Measurements from ENCODE around the gene MAMLD1. TPM values are rescaled to one million over a fixed set of nuclear protein-coding genes. Genes with fewer than 3 reads are reported as not detected.

Gene MAMLD1
- total and polyA plus RNA-seq, 2 experiments from 2014 or later, result 4.1 to 9.0 TPM

DNA sequence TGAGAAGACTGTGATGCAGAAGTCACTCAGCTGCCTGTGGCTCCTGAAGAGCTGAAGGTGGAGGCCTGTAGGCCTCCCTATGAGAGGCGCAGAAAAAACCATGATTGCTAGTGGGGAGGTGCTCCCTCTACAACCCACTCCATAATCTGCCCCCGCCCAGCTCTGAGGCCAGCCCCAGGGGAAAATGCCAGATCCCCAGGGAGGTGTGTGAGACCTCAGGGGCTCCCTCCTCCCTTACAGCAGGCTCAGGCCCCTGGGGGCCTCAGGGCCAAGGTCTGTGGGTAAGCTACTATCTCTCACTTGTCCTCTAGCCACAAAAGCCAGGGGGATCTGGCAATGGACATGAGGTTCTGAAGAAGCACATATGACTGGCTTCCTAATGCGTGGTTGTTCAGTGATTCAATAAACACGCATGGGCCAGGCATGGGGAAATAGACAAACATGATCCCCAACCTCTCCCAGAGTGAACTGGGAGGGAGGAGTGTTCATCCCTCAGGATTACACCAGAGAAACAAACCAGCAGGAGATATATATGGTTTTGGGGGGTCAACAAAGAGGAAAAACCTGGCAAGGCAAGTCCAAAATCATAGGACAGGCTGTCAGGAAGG is 154.3 kb downstream of the MAMLD1 start:
- peak; percentile 84 for DNase-seq
- no peaks in the 10 kb centered on the region for H3K9me3 ChIP-seq (ENCODE audit: low read depth)
- no peaks in the 10 kb centered on the region for H4K20me1 ChIP-seq (ENCODE audit: insufficient read depth)
- H3K27ac ChIP-seq, result peak overlapping the region; percentile 45; the same call in 1 of the 2 replicates
- H3K79me2 ChIP-seq (ENCODE audit: insufficient read depth), result no peaks in the 10 kb centered on the region
- peaks cover 5% of the 10 kb centered on the region for H3K4me1 ChIP-seq (ENCODE audit: insufficient read depth)
- H3K9me2 ChIP-seq (ENCODE audit: insufficient read depth), result no peaks in the 10 kb centered on the region
- WGBS, 2 experiments (ENCODE audit: low coverage in 1 of 2, low lambda C conversion rate in 2 of 2, missing lambda C conversion rate in 2 of 2), result 52% methylated on average over 4 of the region's 4 CpGs; no CpG with 5 or more reads in 1 of the 2 experiments
- no peaks in the 10 kb centered on the region for H3K36me3 ChIP-seq (ENCODE audit: low read depth)
- peak overlapping the region; percentile 12; the same call in 1 of the 2 replicates for H3K9ac ChIP-seq
- no peak for TF ChIP-seq EZH2 (IDR thresholded peaks at IDR 0.05; ENCODE audit: insufficient read depth, poor library complexity, severe bottlenecking)
- TF ChIP-seq EZH2phosphoT487 (IDR thresholded peaks at IDR 0.05; ENCODE audit: insufficient read depth, low read depth), result no peak
- H3F3A ChIP-seq (ENCODE audit: insufficient read depth), result no peaks in the 10 kb centered on the region
- H3K4me2 ChIP-seq (ENCODE audit: unreplicated experiment), result no peak overlapping the region
- no peak overlapping the region for H3K4me3 ChIP-seq
- in situ Hi-C loops (cut with MboI), result no loop called here
- peak overlapping the region; percentile 55 for H2AFZ ChIP-seq
- H3K27me3 ChIP-seq (replicated peaks; ENCODE audit: insufficient read depth), result no peaks in the 10 kb centered on the region

DNA sequence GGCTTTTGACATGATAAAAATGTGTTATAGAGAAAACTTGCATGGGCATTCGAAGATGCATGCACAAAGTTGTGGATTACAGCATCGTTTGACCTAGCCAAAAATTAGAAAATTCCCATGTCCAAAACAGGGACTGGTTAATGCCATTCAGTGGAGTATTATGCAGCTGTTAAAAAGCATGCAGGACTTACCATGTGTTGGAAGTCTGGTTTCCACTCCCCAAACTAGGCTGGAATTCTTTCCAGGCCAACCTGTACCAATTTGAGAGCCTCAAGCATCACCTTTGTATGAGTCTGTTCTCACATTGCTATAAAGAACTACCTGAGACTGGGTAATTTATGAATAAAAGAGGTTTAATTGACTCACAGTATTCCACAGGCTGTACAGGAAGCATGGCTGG is 159.4 kb downstream of the MAMLD1 start:
- Histone ChIP-seq H3K27me3 (replicated peaks; ENCODE audit: insufficient read depth) (no peaks in the 10 kb centered on the region), H3K4me3 (no peak overlapping the region), H4K20me1 (ENCODE audit: insufficient read depth) (no peaks in the 10 kb centered on the region), H3F3A (ENCODE audit: insufficient read depth) (no peaks in the 10 kb centered on the region), H2AFZ (no peak overlapping the region), H3K4me1 (ENCODE audit: insufficient read depth) (no peaks in the 10 kb centered on the region; the same call in 1 of the 2 replicates), H3K79me2 (ENCODE audit: insufficient read depth) (no peaks in the 10 kb centered on the region), H3K9me3 (ENCODE audit: low read depth) (no peaks in the 10 kb centered on the region), H3K4me2 (ENCODE audit: unreplicated experiment) (no peak overlapping the region), H3K9me2 (ENCODE audit: insufficient read depth) (no peaks in the 10 kb centered on the region), H3K9ac (no peak overlapping the region), H3K27ac (no peak overlapping the region), H3K36me3 (ENCODE audit: low read depth) (no peaks in the 10 kb centered on the region)
- in situ Hi-C loops (cut with MboI), result no loop called here
- no peak for DNase-seq
- 84 to 93% methylated on average over 2 of the region's 2 CpGs for WGBS, 2 experiments (ENCODE audit: low coverage in 1 of 2, low lambda C conversion rate in 2 of 2, missing lambda C conversion rate in 2 of 2)
- TF ChIP-seq EZH2 (IDR thresholded peaks at IDR 0.05; ENCODE audit: insufficient read depth, poor library complexity, severe bottlenecking), result no peak
- TF ChIP-seq EZH2phosphoT487 (IDR thresholded peaks at IDR 0.05; ENCODE audit: insufficient read depth, low read depth), result no peak

DNA sequence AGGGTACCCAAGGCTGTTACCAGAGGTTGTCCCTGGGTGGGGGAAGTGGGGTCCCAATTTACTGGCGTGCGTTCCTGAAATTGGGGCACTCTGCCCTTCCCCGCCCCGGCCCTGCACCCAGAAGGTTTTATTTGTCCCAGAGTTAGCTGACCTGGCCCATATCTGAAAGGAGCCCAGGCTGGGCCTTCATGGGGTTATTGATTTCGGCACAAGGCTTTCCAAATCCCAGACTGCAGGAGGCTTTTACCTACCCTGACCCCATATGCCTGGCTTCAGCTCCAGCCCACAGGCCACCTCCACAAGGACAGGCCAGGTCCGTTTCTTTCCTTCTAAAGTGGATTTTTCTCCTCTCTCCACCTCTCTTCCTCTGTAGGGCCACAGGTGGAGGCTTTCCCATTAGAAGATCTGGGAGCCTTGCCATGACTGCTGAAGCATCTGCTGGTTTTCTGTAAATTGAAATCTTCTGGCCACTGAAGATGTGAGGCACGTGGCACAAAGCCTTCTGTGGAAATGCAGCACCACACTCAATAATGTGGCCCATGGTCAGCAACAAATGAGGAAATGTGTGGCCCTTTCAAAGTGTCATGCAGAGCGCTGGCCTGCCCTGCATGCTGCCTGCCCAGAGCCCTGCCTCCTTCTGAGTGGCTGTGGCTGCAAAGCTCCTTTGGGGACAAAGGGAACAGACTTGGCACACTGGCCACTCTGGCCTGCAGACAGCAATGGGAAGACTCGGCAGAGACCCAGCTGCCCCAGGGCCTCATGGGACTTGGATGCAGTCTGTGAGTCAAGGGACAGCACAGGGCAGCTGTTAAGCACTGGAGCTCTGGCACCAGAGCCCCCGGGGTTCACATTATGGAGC is 162.2 kb downstream of the MAMLD1 start:
- no peak for TF ChIP-seq EZH2phosphoT487 (IDR thresholded peaks at IDR 0.05; ENCODE audit: insufficient read depth, low read depth)
- TF ChIP-seq EZH2 (IDR thresholded peaks at IDR 0.05; ENCODE audit: insufficient read depth, poor library complexity, severe bottlenecking), result no peak
- Histone ChIP-seq H3F3A (ENCODE audit: insufficient read depth) (no peaks in the 10 kb centered on the region), H4K20me1 (ENCODE audit: insufficient read depth) (no peaks in the 10 kb centered on the region), H2AFZ (no peak overlapping the region), H3K4me1 (ENCODE audit: insufficient read depth) (no peaks in the 10 kb centered on the region), H3K27me3 (replicated peaks; ENCODE audit: insufficient read depth) (no peaks in the 10 kb centered on the region), H3K9ac (no peak overlapping the region), H3K27ac (no peak overlapping the region), H3K36me3 (ENCODE audit: low read depth) (no peaks in the 10 kb centered on the region), H3K4me2 (ENCODE audit: unreplicated experiment) (no peak overlapping the region), H3K9me3 (ENCODE audit: low read depth) (no peaks in the 10 kb centered on the region), H3K4me3 (no peak overlapping the region), H3K9me2 (ENCODE audit: insufficient read depth) (no peaks in the 10 kb centered on the region), H3K79me2 (ENCODE audit: insufficient read depth) (no peaks in the 10 kb centered on the region)
- WGBS, 2 experiments (ENCODE audit: low coverage in 1 of 2, low lambda C conversion rate in 2 of 2, missing lambda C conversion rate in 2 of 2), result 65 to 82% methylated on average over 7 to 10 of the region's 10 CpGs
- in situ Hi-C loops (cut with MboI), result no loop called here
- DNase-seq, result no peak

DNA sequence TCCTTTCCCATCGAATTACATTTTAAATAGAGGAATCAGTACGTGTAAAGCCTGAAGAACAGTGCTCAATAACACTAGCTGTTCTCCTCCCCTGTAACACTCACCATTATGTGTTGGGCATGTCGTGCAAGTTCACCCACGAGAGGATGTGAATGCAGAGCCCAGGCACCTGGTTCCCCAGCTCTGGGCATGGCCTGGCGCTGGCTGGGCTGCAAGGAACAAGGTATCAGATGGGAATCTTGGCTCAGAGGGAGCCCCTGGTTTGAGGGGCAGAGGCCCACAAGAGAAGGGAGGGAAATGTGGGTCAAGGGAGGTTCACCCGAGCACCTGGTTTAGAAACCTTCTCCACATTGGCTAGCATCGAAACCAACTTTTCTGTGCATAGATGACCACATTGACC is 163.6 kb downstream of the MAMLD1 start:
- Histone ChIP-seq H3K79me2 (ENCODE audit: insufficient read depth) (no peaks in the 10 kb centered on the region), H3F3A (ENCODE audit: insufficient read depth) (no peaks in the 10 kb centered on the region), H3K9ac (no peak overlapping the region), H3K36me3 (ENCODE audit: low read depth) (no peaks in the 10 kb centered on the region), H2AFZ (no peak overlapping the region), H3K4me2 (ENCODE audit: unreplicated experiment) (no peak overlapping the region), H3K9me3 (ENCODE audit: low read depth) (no peaks in the 10 kb centered on the region), H3K27ac (no peak overlapping the region), H3K4me1 (ENCODE audit: insufficient read depth) (no peaks in the 10 kb centered on the region), H3K27me3 (replicated peaks; ENCODE audit: insufficient read depth) (no peaks in the 10 kb centered on the region), H4K20me1 (ENCODE audit: insufficient read depth) (no peaks in the 10 kb centered on the region), H3K4me3 (no peak overlapping the region), H3K9me2 (ENCODE audit: insufficient read depth) (no peaks in the 10 kb centered on the region)
- in situ Hi-C loops (cut with MboI), result no loop called here
- WGBS, 2 experiments (ENCODE audit: low coverage in 1 of 2, low lambda C conversion rate in 2 of 2, missing lambda C conversion rate in 2 of 2), result 71 to 77% methylated on average over 7 of the region's 7 CpGs
- TF ChIP-seq EZH2 (IDR thresholded peaks at IDR 0.05; ENCODE audit: insufficient read depth, poor library complexity, severe bottlenecking), result no peak
- TF ChIP-seq EZH2phosphoT487 (IDR thresholded peaks at IDR 0.05; ENCODE audit: insufficient read depth, low read depth), result no peak
- DNase-seq, result no peak
